KG1 (cell line): ENCODE results near the gene GINS3.

Source experiments
- DNase-seq: peaks from one replicate; lab custom pipeline; 2025; lab: John Stamatoyannopoulos, UW

The GINS3 gene

DNA sequence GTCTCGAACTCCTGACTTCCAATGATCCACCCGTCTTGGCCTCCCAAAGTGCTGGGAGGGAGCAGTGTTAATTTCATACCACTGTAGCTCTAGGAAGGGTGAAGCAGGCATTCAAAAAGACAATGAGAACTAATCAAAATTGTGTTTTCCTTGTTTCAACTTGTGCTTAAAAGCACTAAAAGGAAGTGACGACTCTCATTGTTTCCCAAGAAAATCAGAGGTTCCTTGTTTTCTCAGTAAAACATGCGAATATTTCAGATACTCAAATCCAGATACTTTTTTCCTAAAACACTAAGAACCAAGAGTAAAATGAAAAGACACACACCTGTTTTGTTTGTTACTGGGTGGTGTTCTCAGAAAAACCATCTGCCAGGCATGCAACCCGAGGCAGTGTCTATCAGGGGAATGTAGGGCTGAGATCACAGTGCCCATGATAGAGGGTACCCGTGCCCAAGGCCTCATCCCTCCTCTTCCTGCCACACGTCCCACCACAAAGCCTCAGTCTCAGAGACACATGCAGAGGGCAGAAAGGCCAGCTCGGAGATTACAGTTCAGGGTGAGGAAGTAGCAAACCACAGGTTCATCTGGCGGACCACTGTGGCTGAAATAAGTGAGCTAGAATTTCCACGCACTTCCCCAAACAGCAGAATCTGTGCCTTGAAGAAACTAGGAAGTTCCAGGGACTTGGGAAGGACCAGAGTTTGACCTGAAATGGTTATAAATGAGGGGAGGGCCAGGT, 33.7 kb downstream of the GINS3 start:
- DNase-seq: peak; percentile 77

DNA sequence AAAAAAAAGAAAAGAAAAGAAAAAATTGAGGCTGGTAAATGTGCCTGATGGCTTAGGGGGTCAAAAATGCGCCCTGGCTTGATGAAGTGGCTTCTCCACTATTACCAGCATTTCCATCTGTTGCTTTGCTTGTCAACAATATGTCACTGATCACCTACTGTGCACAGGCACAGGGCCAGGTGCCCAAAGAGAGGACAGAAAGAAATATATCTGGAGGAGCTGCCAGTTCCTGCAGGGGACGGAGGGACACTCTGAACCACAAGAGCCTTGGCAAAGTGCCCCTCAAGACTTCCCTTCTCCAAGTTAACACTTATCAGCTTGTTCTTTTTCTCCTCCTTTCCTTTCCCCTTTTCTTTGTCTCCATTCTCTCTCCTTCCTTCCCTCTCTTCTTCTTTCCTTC, 34.7 kb downstream of the GINS3 start:
- no peak for DNase-seq

DNA sequence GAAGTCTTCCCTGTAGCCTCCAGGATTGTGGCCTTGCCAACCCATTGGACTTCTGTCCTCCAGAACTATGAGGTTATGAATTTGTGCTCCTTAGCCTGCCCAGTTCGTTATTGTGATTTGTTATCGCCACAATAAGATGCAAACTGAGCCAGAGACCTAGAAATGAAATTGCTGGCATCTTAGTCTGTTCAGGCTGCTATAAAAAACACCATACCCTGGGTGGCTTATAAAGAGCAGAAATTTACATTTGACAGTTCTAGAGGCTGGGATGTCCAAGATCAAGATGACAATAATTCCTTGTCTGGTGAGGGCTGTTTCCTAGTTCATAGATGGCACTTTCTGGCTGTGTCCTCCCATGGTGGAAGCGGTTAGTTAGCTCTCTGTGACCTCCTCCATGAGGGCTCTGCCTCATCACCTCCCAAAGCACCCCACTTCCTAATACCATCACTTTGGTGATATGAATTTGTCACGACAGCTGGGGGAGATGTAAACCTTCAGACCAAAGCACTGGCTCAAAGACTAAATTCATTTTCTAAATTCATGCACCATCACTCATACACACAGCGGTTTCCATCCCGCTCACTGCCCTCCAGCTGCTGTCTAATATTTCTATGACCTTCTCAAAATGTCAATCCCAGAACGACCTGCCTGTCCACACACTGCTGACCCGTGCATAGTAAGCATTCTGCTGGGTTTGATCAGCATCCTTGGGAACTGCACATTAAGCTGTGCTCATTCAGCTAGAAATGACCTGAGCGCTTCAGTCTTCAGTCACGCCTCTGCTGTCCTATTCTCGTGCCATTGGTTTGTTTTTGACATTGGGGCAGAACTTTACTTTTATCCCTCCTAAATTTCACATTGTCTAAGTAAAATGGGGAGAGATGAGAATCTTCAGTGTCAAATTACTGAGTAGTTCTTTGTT, 36.6 kb downstream of the GINS3 start:
- DNase-seq: no peak

DNA sequence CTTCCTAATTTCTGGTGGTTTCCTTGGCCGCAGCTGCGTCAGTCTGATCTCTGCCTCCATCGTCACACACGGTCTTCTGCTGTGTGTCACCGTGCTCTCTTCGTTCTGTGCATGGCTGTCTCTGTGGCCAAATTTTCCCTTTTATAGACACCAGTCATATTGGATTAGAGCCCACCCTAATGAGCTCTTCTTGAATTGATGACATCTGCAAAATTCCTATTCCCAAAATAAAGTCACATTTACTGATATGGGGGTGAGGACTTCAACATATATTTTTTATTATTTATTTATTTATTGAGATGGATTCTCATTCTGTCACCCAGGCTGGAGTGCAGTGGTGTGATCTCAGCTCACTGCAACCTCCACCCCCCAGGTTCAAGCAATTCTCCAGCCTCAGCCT, 38.4 kb downstream of the GINS3 start:
- DNase-seq: no peak

DNA sequence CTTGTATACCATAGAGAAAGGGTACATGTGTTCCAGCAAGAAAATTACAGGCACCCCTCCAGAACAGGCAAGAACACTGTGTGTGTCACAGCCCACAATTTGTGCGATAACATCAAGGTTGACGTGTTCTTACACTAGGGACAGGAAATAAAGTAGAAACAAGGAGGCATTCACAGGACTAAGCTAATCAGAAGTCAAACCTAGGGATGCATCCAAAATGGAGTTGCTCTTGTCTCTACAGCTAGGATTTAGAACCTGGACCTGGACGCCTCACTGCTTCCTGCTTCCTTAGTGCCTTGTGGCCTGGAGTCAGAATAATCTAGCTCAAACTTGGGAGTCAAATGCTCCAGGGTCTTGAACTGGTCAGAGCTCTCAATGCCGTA, 41.3 kb downstream of the GINS3 start:
- no peak for DNase-seq

DNA sequence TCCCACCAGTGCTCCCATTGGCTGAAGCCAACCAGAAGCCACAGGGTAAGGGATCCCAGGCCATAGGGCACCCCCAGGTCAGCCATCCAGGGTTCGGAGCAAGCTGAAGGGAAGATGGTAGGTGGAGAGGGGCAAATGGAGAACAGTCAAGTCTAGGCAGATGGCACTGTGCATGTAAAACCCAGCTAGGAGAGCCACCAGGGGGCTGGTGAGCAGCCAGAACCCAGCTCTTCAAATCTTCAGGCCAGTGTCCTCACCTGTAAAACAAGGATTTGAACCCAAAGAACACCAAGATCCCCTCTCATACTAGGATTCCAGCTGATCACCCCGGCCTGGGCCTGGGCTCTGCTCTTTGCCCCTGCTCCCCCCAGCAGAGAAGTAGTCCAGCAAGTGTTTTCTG, 43.5 kb downstream of the GINS3 start:
- no peak for DNase-seq

DNA sequence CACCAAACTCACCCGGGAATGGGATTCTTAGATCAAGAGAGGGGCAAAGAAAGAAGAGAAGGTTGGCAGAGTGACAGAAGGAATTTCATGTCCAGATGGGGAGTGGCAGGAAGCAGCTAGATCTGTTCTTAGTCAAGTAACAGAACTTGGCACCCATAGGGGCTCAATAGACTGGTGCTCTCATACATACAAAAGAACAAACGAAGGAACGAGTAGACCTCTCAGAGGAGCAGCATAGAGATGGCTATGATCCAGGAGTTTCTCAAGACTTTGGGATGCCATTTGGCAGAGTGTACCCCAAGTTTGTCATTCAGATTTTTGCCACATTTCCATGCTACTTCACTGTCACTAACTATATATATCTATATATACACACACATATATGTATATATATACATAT, 47.9 kb downstream of the GINS3 start:
- DNase-seq: no peak

DNA sequence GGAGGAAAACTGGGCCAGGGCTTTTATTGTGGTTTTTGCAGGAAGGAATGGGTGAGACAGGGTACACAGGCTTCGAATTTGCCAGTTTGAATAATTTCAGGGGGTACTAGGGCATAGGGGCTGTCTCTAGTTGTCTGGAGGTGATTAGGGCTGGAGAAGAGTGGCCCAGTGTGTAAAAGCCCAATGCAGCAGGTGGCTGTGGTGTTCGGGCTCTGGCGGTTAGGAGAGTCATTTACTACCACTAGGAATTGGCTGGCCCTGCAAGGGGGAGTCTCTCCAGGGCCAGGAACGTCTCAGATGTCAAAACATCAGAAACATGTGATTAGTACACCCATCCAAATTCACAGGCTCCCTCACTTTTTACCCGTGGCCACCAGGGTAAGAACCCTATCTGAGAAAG, 50.3 kb downstream of the GINS3 start:
- DNase-seq: no peak

DNA sequence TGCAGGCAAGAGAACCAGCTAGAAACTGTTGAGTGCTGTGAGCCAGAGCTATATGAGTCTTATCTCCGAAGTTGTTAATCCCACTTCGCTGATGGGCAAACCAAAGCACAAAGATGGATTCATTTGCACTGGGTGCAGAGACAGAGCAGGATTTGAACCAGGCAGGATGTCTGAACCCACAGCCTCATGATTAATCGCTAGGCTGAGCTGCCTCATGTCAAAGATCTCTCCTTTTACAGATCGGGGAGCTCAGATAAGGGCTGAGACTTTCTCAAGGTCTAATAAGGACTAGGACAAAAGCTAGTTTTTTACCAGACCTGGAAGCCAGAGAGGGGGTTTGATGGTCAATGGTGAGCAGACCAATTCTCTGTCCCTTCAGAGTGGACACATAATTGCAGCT, 51.5 kb downstream of the GINS3 start:
- DNase-seq: no peak

DNA sequence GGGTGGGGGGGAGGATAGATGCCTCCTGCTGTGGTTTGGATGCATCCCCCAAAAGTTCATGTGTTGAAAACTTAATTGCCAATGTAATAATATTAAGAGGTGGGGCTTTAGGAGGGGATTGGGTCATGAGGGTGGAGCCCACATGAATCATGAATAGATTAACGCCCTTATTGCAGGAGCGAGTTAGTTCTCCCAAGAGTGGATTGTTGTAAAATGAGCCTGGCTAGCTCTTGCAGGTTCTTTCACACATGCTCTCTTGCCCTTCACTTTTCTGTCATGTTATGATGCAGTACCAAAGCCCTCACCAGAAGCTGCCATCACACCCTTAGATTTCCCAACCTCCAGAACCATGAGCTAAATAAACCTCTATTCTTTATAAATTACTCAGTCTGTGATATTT, 52.0 kb downstream of the GINS3 start:
- DNase-seq: no peak

DNA sequence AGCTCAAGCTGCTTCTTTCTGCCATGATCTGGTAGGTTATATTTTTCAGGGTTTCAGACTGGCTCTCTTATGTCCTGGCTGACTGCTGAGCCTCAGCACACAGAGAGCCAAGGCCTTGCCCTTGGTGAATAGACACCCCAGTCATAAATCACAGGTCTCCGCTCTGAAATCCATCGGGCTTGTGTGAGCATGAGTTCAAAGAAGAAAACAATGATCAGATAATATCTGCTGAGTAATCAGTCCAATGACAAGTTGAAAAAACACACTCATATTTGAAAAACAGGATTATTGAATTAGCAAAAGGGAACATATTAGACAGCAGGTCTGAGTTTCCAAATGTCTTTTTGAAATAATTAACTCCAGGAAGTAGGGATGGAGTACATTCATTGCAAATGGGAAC, 56.6 kb downstream of the GINS3 start:
- DNase-seq: no peak

DNA sequence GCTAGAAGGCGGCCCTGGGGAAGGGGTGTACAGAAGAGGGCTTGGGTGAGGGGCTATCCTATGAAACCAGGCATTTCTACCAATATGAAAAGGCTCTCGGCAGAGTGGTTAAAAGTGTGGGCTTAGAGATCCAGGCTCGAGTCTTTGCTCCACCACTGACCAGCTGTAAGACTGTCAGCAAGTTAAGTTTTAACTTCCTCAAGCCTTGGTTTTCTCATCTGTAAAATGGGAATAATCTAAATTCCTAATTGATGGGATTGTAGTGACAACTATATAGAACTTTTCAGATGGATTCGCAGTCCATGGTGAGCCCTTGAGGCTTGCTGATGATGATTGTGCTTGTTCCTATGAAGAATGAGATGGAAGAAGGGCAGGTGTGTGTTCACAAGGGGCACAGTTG, 57.0 kb downstream of the GINS3 start:
- no peak for DNase-seq

DNA sequence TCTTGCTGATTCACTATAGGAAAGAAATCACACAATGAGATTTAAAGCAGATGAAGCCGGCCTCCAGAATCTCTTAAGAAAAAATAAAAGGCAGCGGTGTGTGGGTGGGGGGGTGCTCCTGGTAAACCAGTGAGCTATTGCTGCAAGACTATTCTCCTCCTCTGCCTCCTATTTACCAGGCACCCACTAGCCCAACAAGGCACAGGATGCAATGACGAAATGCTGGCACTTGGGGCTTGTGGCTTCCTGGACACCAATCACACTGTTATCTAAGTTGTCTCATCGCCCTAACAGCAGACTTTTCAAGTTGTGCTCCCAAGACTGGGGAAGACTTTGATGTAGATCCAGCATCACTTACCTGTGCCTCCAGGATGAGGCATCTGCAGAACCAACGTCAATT, 57.5 kb downstream of the GINS3 start:
- DNase-seq: no peak

DNA sequence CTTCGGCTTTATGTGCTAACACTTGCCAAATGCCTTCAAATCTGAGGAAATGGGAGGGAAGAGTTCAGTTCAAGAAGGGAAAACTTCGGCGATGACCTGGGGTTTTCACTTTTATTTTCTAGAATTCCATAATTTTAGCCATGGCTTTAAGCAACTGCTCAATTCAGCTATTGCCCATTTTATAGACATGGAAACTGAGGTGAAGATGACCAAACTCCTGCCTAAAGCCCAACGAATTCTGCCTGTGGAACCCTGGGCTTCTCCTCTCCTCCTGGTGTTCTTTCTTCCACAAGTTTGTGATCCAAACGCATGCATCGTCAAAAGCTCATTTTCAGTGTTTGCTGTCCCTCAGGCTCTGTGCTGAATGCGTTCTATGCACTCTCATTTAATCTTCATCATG, 58.3 kb downstream of the GINS3 start:
- DNase-seq: no peak

DNA sequence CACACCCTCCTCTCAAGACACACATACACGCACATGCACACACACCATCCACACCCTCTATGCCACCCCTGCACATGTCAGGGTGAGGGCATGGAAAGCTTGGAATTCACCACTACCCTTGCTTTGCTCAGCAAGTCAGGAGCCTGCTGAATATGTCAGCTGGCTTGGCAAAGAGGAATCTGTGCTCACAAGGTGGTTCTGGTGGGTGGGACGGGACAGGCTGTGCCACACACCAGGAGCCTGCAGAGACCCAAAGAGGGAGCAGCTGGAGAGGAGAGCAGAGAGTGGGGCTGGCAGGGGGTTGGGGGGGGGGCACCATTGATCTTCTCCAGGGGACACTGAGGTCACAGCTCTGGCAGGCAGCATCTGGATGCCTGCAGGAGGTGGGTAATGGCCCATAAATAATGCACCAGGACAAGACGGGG, 59.0 kb downstream of the GINS3 start:
- no peak for DNase-seq

DNA sequence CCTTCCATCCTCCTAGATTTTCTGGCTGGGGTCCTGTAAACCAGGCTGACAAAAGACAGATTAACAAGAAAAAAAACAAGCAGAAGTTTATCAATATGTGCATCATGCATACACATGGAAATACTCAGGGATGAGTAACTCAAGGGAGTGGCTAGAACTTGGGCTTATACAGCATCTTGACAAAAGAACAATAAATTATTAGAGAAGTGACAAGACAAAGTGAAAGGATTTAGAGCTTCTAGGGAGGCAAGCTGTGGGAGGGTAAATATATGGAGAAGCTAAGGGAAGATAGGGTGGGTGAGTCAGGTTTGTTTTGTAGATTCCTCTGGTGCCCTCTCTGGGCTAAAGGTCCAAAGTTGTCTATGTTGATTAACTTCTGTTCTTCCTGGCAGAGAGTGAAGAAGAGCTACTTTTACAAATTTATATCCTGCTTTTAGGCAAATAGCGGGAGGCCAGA, 59.7 kb downstream of the GINS3 start:
- no peak for DNase-seq

DNA sequence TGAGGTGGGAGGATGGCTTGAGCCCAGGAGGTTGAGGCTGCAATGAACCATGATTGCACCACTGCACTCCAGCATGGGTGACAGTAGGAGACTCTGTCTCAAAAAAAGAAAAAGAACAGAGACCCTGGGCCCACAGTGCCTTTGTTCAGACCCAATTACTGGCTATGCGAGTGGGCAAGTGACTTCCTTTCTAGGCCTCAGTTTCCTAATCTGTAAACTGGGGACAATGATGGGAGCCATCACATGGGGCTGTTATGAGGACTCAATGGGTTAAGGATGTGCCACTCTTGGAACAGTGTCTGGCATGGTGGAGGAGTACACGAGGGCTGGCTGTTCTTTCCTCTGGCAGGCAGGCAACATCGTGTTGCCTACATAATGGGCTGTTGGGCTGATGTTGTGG, 60.4 kb downstream of the GINS3 start:
- DNase-seq: no peak

DNA sequence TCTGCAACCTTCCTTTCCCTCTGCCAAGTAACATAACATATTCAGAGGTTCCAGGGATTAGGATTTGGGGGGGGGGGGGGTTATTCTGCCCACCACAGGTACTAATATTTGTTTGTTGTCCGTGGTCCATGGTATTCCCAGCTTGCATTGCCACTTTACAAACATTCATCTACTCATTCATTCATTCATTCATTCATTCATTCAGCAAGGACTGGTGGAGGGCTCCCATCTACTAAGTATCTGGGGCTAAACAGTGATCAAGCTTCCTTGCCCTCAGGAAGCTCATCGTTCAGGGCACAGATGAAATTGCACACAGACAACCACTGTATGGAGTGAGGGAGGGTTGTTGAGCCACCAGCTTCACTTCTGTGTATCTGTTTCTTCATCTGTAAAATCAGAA, 61.9 kb downstream of the GINS3 start:
- no peak for DNase-seq

DNA sequence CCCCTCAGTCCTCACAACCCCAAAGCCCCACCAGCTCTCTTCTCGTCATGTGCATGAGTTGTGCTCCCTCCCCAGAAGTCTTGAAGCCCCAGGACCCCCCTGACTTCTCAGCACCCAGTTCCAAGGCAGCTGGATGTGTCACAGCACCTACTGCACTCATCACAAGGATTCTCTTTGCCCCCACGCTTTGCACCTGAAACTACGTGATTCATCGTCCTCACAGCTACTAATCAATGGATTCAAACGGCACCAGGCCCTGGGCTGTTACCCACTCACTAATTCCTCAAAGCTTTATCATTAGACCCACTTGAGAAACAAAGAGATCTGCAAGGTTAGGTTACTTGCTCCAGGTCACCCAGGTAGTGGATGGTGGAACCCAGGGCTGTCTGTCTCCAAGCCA, 62.6 kb downstream of the GINS3 start:
- no peak for DNase-seq
